NCI-H1092 (cell line): Measurements from ENCODE around the gene ZFAND6.

Source experiments
- DNase-seq: peaks from one replicate; lab custom pipeline; 2025; lab: John Stamatoyannopoulos, UW

The ZFAND6 gene

GRCh38 chr15:80169768-80170357 is 110.4 kb downstream of the ZFAND6 start:
- DNase-seq, result no peak

GRCh38 chr15:80170596-80170995 is 111.1 kb downstream of the ZFAND6 start:
- no peak for DNase-seq

- no peak for DNase-seq
Measured at GRCh38 chr15:80171787-80172186, 112.3 kb downstream of the ZFAND6 start.

- no peak for DNase-seq
Measured at GRCh38 chr15:80172401-80172800, 112.9 kb downstream of the ZFAND6 start.

- peak; percentile 3 for DNase-seq
Measured at GRCh38 chr15:80173022-80173759, 113.7 kb downstream of the ZFAND6 start.

GRCh38 chr15:80174017-80174746 is 114.7 kb downstream of the ZFAND6 start:
- DNase-seq, result no peak

- no peak for DNase-seq
Measured at GRCh38 chr15:80175436-80175835, 116.0 kb downstream of the ZFAND6 start.

- DNase-seq, result no peak
Measured at GRCh38 chr15:80176443-80176842, 117.0 kb downstream of the ZFAND6 start.

- no peak for DNase-seq
Measured at GRCh38 chr15:80177156-80177555, 117.7 kb downstream of the ZFAND6 start.

- DNase-seq, result no peak
Measured at GRCh38 chr15:80179025-80179759, 119.7 kb downstream of the ZFAND6 start.

GRCh38 chr15:80179935-80180334 is 120.5 kb downstream of the ZFAND6 start:
- no peak for DNase-seq

GRCh38 chr15:80180468-80180867 is 121.0 kb downstream of the ZFAND6 start:
- DNase-seq, result no peak

- DNase-seq, result no peak
Measured at GRCh38 chr15:80180986-80181385, 121.5 kb downstream of the ZFAND6 start.

- DNase-seq, result no peak
Measured at GRCh38 chr15:80182611-80183261, 123.3 kb downstream of the ZFAND6 start.

- no peak for DNase-seq
Measured at GRCh38 chr15:80183306-80183705, 123.8 kb downstream of the ZFAND6 start.

GRCh38 chr15:80183886-80184285 is 124.4 kb downstream of the ZFAND6 start:
- DNase-seq, result no peak

- DNase-seq, result no peak
Measured at GRCh38 chr15:80184554-80184953, 125.1 kb downstream of the ZFAND6 start.

- DNase-seq, result no peak
Measured at GRCh38 chr15:80185152-80185551, 125.7 kb downstream of the ZFAND6 start.

- no peak for DNase-seq
Measured at GRCh38 chr15:80186066-80186465, 126.6 kb downstream of the ZFAND6 start.

- no peak for DNase-seq
Measured at GRCh38 chr15:80186597-80186996, 127.1 kb downstream of the ZFAND6 start.
